ENCODE data around the gene SLC66A3.
A peak's percentile ranks its signal among the peaks of the same experiment; 100 is the strongest.

Gene SLC66A3

GRCh38 chr2:11152591-11152990, 2.7 kb upstream of the SLC66A3 start:
- TF ChIP-seq RAD21 (IDR thresholded peaks at IDR 0.05; ENCODE audit: low read depth) (no peak), EP300 (IDR thresholded peaks at IDR 0.05; ENCODE audit: borderline replicate concordance) (no peak), EGR1 (IDR thresholded peaks at IDR 0.05) (no peak), TCF12 (IDR thresholded peaks at IDR 0.05; ENCODE audit: low read depth) (no peak), FOXM1 (IDR thresholded peaks at IDR 0.05; ENCODE audit: borderline replicate concordance, low read depth) (no peak), YY1 (IDR thresholded peaks at IDR 0.05; ENCODE audit: low read depth) (no peak), CREB1 (IDR thresholded peaks at IDR 0.05; ENCODE audit: low read depth) (no peak), CEBPB (IDR thresholded peaks at IDR 0.05) (no peak), USF1 (IDR thresholded peaks at IDR 0.05) (no peak), TAF1 (IDR thresholded peaks at IDR 0.05; ENCODE audit: low read depth) (no peak)

- TF ChIP-seq YY1 (IDR thresholded peaks at IDR 0.05; ENCODE audit: low read depth) (no peak), EGR1 (IDR thresholded peaks at IDR 0.05) (no peak), TCF12 (IDR thresholded peaks at IDR 0.05; ENCODE audit: low read depth) (no peak), CREB1 (IDR thresholded peaks at IDR 0.05; ENCODE audit: low read depth) (no peak), USF1 (IDR thresholded peaks at IDR 0.05) (no peak), EP300 (IDR thresholded peaks at IDR 0.05; ENCODE audit: borderline replicate concordance) (no peak), NFIC (IDR thresholded peaks at IDR 0.05) (no peak), CEBPB (IDR thresholded peaks at IDR 0.05) (no peak), TAF1 (IDR thresholded peaks at IDR 0.05; ENCODE audit: low read depth) (no peak), FOXM1 (IDR thresholded peaks at IDR 0.05; ENCODE audit: borderline replicate concordance, low read depth) (no peak), REST (IDR thresholded peaks at IDR 0.05; ENCODE audit: low read depth) (no peak), RAD21 (IDR thresholded peaks at IDR 0.05; ENCODE audit: low read depth) (no peak), ZBTB7A (IDR thresholded peaks at IDR 0.05; ENCODE audit: low read depth) (peak; percentile 39; the same call in 1 of the 2 replicates), MAX (IDR thresholded peaks at IDR 0.05) (peak; percentile 81), TEAD4 (IDR thresholded peaks at IDR 0.05) (no peak)
These were observed 998 bp upstream of the SLC66A3 start for GRCh38 chr2:11154016-11154922.

- TF ChIP-seq YY1 (IDR thresholded peaks at IDR 0.05; ENCODE audit: low read depth) (peak; percentile 39; the same call in 1 of the 2 replicates), ZBTB7A (IDR thresholded peaks at IDR 0.05; ENCODE audit: low read depth) (no peak), TEAD4 (IDR thresholded peaks at IDR 0.05) (peak; percentile 68), RAD21 (IDR thresholded peaks at IDR 0.05; ENCODE audit: low read depth) (no peak), TAF1 (IDR thresholded peaks at IDR 0.05; ENCODE audit: low read depth) (peak; percentile 56; the same call in 1 of the 2 replicates)
These were observed 315 bp upstream of the SLC66A3 start for GRCh38 chr2:11154923-11155380.

GRCh38 chr2:11156396-11157075, 1.3 kb downstream of the SLC66A3 start:
- TF ChIP-seq EGR1 (IDR thresholded peaks at IDR 0.05) (no peak), USF1 (IDR thresholded peaks at IDR 0.05) (no peak), CEBPB (IDR thresholded peaks at IDR 0.05) (no peak), MAX (IDR thresholded peaks at IDR 0.05) (no peak)

GRCh38 chr2:11157296-11157695, 2.0 kb downstream of the SLC66A3 start:
- TF ChIP-seq TEAD4 (IDR thresholded peaks at IDR 0.05): no peak
- no peak for TF ChIP-seq USF1 (IDR thresholded peaks at IDR 0.05)
- TF ChIP-seq REST (IDR thresholded peaks at IDR 0.05; ENCODE audit: low read depth): no peak
- no peak for TF ChIP-seq ZBTB7A (IDR thresholded peaks at IDR 0.05; ENCODE audit: low read depth)
- no peak for TF ChIP-seq CREB1 (IDR thresholded peaks at IDR 0.05; ENCODE audit: low read depth)
- TF ChIP-seq CEBPB (IDR thresholded peaks at IDR 0.05): no peak
- no peak for TF ChIP-seq YY1 (IDR thresholded peaks at IDR 0.05; ENCODE audit: low read depth)
- TF ChIP-seq MAX (IDR thresholded peaks at IDR 0.05): no peak
- TF ChIP-seq EGR1 (IDR thresholded peaks at IDR 0.05): no peak
- no peak for TF ChIP-seq FOXM1 (IDR thresholded peaks at IDR 0.05; ENCODE audit: borderline replicate concordance, low read depth)
- no peak for TF ChIP-seq NFIC (IDR thresholded peaks at IDR 0.05)
- TF ChIP-seq TCF12 (IDR thresholded peaks at IDR 0.05; ENCODE audit: low read depth): no peak
- no peak for TF ChIP-seq TAF1 (IDR thresholded peaks at IDR 0.05; ENCODE audit: low read depth)
- TF ChIP-seq EP300 (IDR thresholded peaks at IDR 0.05; ENCODE audit: borderline replicate concordance): no peak
- TF ChIP-seq RAD21 (IDR thresholded peaks at IDR 0.05; ENCODE audit: low read depth): no peak

Measured in Ishikawa (cell line).